Measurements from ENCODE around the gene DACT2.

GRCh38 chr6:168260420-168260987 is 59.1 kb downstream of the DACT2 start:
- TF ChIP-seq POLR2A (IDR thresholded peaks at IDR 0.05; ENCODE audit: low read depth, low read length): no peak
- no peak for TF ChIP-seq TAF1 (IDR thresholded peaks at IDR 0.05; ENCODE audit: borderline replicate concordance, low read depth, low read length)
- TF ChIP-seq POLR2AphosphoS5 (IDR thresholded peaks at IDR 0.05; ENCODE audit: low read depth, low read length): no peak
